ENCODE results near the gene PODXL2.

Gene PODXL2

GRCh38 chr3:127671523-127672428 is 42.8 kb downstream of the PODXL2 start:
- no peaks in the 10 kb centered on the region for H3K27me3 Mint-ChIP-seq
- DNase-seq = peak in 1 of 2 donors; percentile 49
- ATAC-seq = peak; percentile 25

GRCh38 chr3:127672429-127673190 is 43.6 kb downstream of the PODXL2 start, which contains the start of gene ABTB1:
Gene ABTB1, plus strand, starts transcription at chr3:127672952. Its CDS starts 74 bp downstream, at chr3:127673026.
- ATAC-seq (peak; percentile 85), DNase-seq (peak; percentile 86 to 87)
- H3K27ac Mint-ChIP-seq = peak within 1 kb of the TSS; percentile 98
- H3K27me3 Mint-ChIP-seq = no peaks in the 10 kb centered on the region
- H3K4me3 Mint-ChIP-seq = peak within 1 kb of the TSS; percentile 92 to 97
- H3K9me3 Mint-ChIP-seq = no peaks in the 10 kb centered on the region
- H3K4me1 Mint-ChIP-seq = peaks cover 43% of the 10 kb centered on the region

More at GRCh38 chr3:127671523-127672428, 42.8 kb downstream of the PODXL2 start:
- Mint-ChIP-seq H3K9me3 (no peaks in the 10 kb centered on the region), H3K4me3 (peak overlapping the region; percentile 92 to 97), H3K27ac (peak overlapping the region; percentile 98), H3K4me1 (peaks cover 41% of the 10 kb centered on the region)

- Mint-ChIP-seq H3K4me3 (peak overlapping the region; percentile 91 to 92), H3K27me3 (no peaks in the 10 kb centered on the region), H3K27ac (peak overlapping the region; percentile 66 to 89), H3K4me1 (peaks cover 47% of the 10 kb centered on the region), H3K9me3 (no peaks in the 10 kb centered on the region)
- peak; percentile 62 to 67 for DNase-seq
- peak; percentile 72 for ATAC-seq
Observed at GRCh38 chr3:127673191-127674100, 44.5 kb downstream of the PODXL2 start.

- Mint-ChIP-seq H3K4me3 (peak overlapping the region; percentile 91 to 92), H3K27ac (peak overlapping the region; percentile 13 to 66), H3K9me3 (no peaks in the 10 kb centered on the region), H3K4me1 (peaks cover 51% of the 10 kb centered on the region), H3K27me3 (no peaks in the 10 kb centered on the region)
- DNase-seq (peak in 1 of 2 donors; percentile 9), ATAC-seq (no peak)
Observed at GRCh38 chr3:127674101-127674721, 45.2 kb downstream of the PODXL2 start.

- no peaks in the 10 kb centered on the region for H3K9me3 Mint-ChIP-seq
- H3K4me3 Mint-ChIP-seq = peak overlapping the region in 1 of 2 donors; percentile 24
- peak overlapping the region; percentile 13 to 53 for H3K27ac Mint-ChIP-seq
- ATAC-seq (no peak), DNase-seq (peak in 1 of 2 donors; percentile 4)
- no peaks in the 10 kb centered on the region for H3K27me3 Mint-ChIP-seq
- peaks cover 51% of the 10 kb centered on the region for H3K4me1 Mint-ChIP-seq
Observed at GRCh38 chr3:127674790-127675189, 45.8 kb downstream of the PODXL2 start.

- Mint-ChIP-seq H3K27ac (peak overlapping the region in 1 of 2 donors; percentile 2), H3K9me3 (no peaks in the 10 kb centered on the region), H3K4me3 (no peak overlapping the region), H3K4me1 (peaks cover 49% of the 10 kb centered on the region), H3K27me3 (no peaks in the 10 kb centered on the region)
- DNase-seq (peak in 1 of 2 donors; percentile 6), ATAC-seq (no peak)
Observed at GRCh38 chr3:127675651-127676391, 46.8 kb downstream of the PODXL2 start.

- DNase-seq (no peak), ATAC-seq (no peak)
- Mint-ChIP-seq H3K4me1 (peaks cover 46% of the 10 kb centered on the region), H3K9me3 (no peaks in the 10 kb centered on the region), H3K27ac (no peak overlapping the region), H3K4me3 (no peak overlapping the region), H3K27me3 (no peaks in the 10 kb centered on the region)
Observed at GRCh38 chr3:127676456-127676855, 47.5 kb downstream of the PODXL2 start.

- no peak overlapping the region for H3K4me3 Mint-ChIP-seq
- no peak overlapping the region for H3K27ac Mint-ChIP-seq
- H3K27me3 Mint-ChIP-seq = no peaks in the 10 kb centered on the region
- DNase-seq (peak in 1 of 2 donors; percentile 7), ATAC-seq (no peak)
- H3K9me3 Mint-ChIP-seq = no peaks in the 10 kb centered on the region
- H3K4me1 Mint-ChIP-seq = peaks cover 45% of the 10 kb centered on the region
Observed at GRCh38 chr3:127676921-127677351, 48.0 kb downstream of the PODXL2 start.

GRCh38 chr3:127677541-127678314 is 48.7 kb downstream of the PODXL2 start:
- ATAC-seq (no peak), DNase-seq (peak in 1 of 2 donors; percentile 7)
- Mint-ChIP-seq H3K27ac (no peak overlapping the region), H3K4me1 (peaks cover 44% of the 10 kb centered on the region), H3K27me3 (no peaks in the 10 kb centered on the region), H3K4me3 (no peak overlapping the region), H3K9me3 (no peaks in the 10 kb centered on the region)

GRCh38 chr3:127678315-127678599 is 49.3 kb downstream of the PODXL2 start:
- no peak overlapping the region for H3K27ac Mint-ChIP-seq
- H3K9me3 Mint-ChIP-seq = no peaks in the 10 kb centered on the region
- DNase-seq (no peak), ATAC-seq (no peak)
- no peaks in the 10 kb centered on the region for H3K27me3 Mint-ChIP-seq
- peaks cover 44% of the 10 kb centered on the region for H3K4me1 Mint-ChIP-seq
- H3K4me3 Mint-ChIP-seq = no peak overlapping the region

- Mint-ChIP-seq H3K4me1 (peaks cover 38% of the 10 kb centered on the region), H3K9me3 (no peaks in the 10 kb centered on the region), H3K27ac (peak overlapping the region in 1 of 2 donors; percentile 78), H3K27me3 (no peaks in the 10 kb centered on the region), H3K4me3 (no peak overlapping the region)
- DNase-seq (no peak), ATAC-seq (no peak)
Observed at GRCh38 chr3:127678611-127679533, 49.9 kb downstream of the PODXL2 start.

GRCh38 chr3:127679534-127680145 is 50.7 kb downstream of the PODXL2 start:
- Mint-ChIP-seq H3K4me3 (no peak overlapping the region), H3K9me3 (no peaks in the 10 kb centered on the region), H3K27ac (no peak overlapping the region), H3K27me3 (no peaks in the 10 kb centered on the region), H3K4me1 (peaks cover 30% of the 10 kb centered on the region)
- peak in 1 of 2 donors; percentile 7 for DNase-seq
- ATAC-seq = peak; percentile 8
